Endothelial cell of umbilical vein (primary cell): ENCODE results near the gene WDFY2. TPM values are rescaled to one million over a fixed set of nuclear protein-coding genes. Genes with fewer than 3 reads are reported as not detected.

ENCODE experiments used
- BruUV-seq: library from RNA; stranded (reverse); fragments of 400-500 nt; replicated peaks from 2 replicates; lab custom pipeline; 2021; lab: Mats Ljungman, UMichigan
- CTCF ChIA-PET: fragments of 300-600, 350-600 bp; sonication (Branson Sonifier 250); formaldehyde crosslinking; loops from one replicate; lab custom pipeline; 2021; ENCODE audit warnings: antibody characterized with exemption, inconsistent platforms; lab: Charles Lee
- POLR2A ChIA-PET: fragments of 300-600, 350-600 bp; sonication (Branson Sonifier 250); formaldehyde crosslinking; loops from one replicate; lab custom pipeline; 2021; ENCODE audit warnings: antibody characterized with exemption, inconsistent platforms; lab: Charles Lee
- DNase-seq: peaks from one replicate; pipeline ENCODE4 v3.0.0-alpha.2; 2011; ENCODE audit warnings: low read depth, low spot score
- FAIRE-seq: peaks from 2 replicates; lab custom pipeline; 2011; peaks lifted over from hg19 to GRCh38; lab: Jason Lieb, UNC
- H2AFZ ChIP-seq: 2 replicates; pipeline ENCODE4 v1.6.0; 2012; ENCODE audit warnings: low read depth, low read length, control low read depth, inconsistent platforms
- H3K27ac ChIP-seq: 2 replicates; pipeline ENCODE4 v1.5.1; 2011; ENCODE audit warnings: low read depth, mild to moderate bottlenecking, control low read depth, low read length, moderate library complexity; ENCODE audit not compliant: insufficient read depth
- H3K27me3 ChIP-seq, 2 experiments: 2 replicates each; pipeline versions ENCODE4 v1.6.0 to v1.6.1; 2011; ENCODE audit warnings: low read length in 2 of 2, mixed read lengths in 1 of 2; ENCODE audit not compliant: control insufficient read depth in 2 of 2, insufficient read depth in 2 of 2
- H3K36me3 ChIP-seq, 2 experiments: 2 replicates in 1 of 2; 3 replicates in 1 of 2; pipeline ENCODE4 v1.5.1; 2011; ENCODE audit warnings: low read length in 2 of 2, mild to moderate bottlenecking in 1 of 2, moderate library complexity in 1 of 2; ENCODE audit not compliant: control insufficient read depth in 2 of 2, insufficient read depth in 2 of 2; ENCODE audit errors: extremely low read depth in 1 of 2
- H3K4me1 ChIP-seq: 3 replicates; pipeline ENCODE4 v1.5.1; 2011; ENCODE audit warnings: mild to moderate bottlenecking, low read length; ENCODE audit not compliant: control insufficient read depth, insufficient read depth; ENCODE audit errors: extremely low read depth
- H3K4me2 ChIP-seq: 2 replicates; pipeline ENCODE4 v1.6.1; 2011; ENCODE audit warnings: low read length, control low read depth, mixed read lengths; ENCODE audit not compliant: insufficient read depth
- H3K4me3 ChIP-seq, 3 experiments: fragments of 200-600 bp in 1 of 3; sonication (generic), shearing (Covaris generic) in 1 of 3; replicated peaks in 1 of 3; 2 replicates each; pipeline ENCODE4 v1.5.1; 2011 to 2016; ENCODE audit warnings: control low read depth in 3 of 3, low read length in 3 of 3, mild to moderate bottlenecking in 2 of 3, inconsistent platforms in 1 of 3, low read depth in 1 of 3, moderate library complexity in 1 of 3; ENCODE audit not compliant: insufficient read depth in 1 of 3
- H3K79me2 ChIP-seq: 2 replicates; pipeline ENCODE4 v1.6.0; 2012; ENCODE audit warnings: low read length, inconsistent platforms; ENCODE audit not compliant: control insufficient read depth, insufficient read depth
- H3K9ac ChIP-seq: replicated peaks from 2 replicates; pipeline ENCODE3; 2011; ENCODE audit warnings: low read length, control low read depth; ENCODE audit not compliant: insufficient read depth; ENCODE audit errors: extremely low read depth
- H3K9me1 ChIP-seq: replicated peaks from 3 replicates; pipeline ENCODE4 v1.6.0; 2011; ENCODE audit warnings: mild to moderate bottlenecking, low read length; ENCODE audit not compliant: control insufficient read depth, insufficient read depth; ENCODE audit errors: extremely low read depth
- H3K9me3 ChIP-seq: replicated peaks from 2 replicates; pipeline ENCODE4 v1.5.1; 2012; ENCODE audit warnings: low read length, inconsistent platforms; ENCODE audit not compliant: control insufficient read depth, insufficient read depth
- H4K20me1 ChIP-seq: replicated peaks from 2 replicates; pipeline ENCODE3; 2011; ENCODE audit warnings: mild to moderate bottlenecking, low read length; ENCODE audit not compliant: control insufficient read depth, insufficient read depth; ENCODE audit errors: extremely low read depth
- EZH2 ChIP-seq: IDR thresholded peaks from 2 replicates; pipeline ENCODE4 v1.6.1; 2012; ENCODE audit warnings: borderline replicate concordance, low read depth, mild to moderate bottlenecking, moderate library complexity, low read length, inconsistent platforms; ENCODE audit not compliant: severe bottlenecking
- FOS ChIP-seq: IDR thresholded peaks from 2 replicates; pipeline ENCODE4 v1.6.1; 2011; ENCODE audit warnings: mild to moderate bottlenecking, low read length, moderate library complexity, borderline replicate concordance; ENCODE audit not compliant: insufficient read depth
- GATA2 ChIP-seq: IDR thresholded peaks from 2 replicates; pipeline ENCODE4 v1.7.0; 2011; ENCODE audit warnings: low read depth, mild to moderate bottlenecking, moderate library complexity, mixed read lengths, low read length; ENCODE audit not compliant: insufficient read length, insufficient read depth
- JUN ChIP-seq: IDR thresholded peaks from 2 replicates; pipeline ENCODE4 v1.6.1; 2011; ENCODE audit warnings: borderline replicate concordance, low read depth; ENCODE audit not compliant: insufficient read length, insufficient read depth
- MYC ChIP-seq: IDR thresholded peaks from one replicate; pipeline ENCODE4 v1.6.1; 2011; ENCODE audit warnings: mild to moderate bottlenecking, low read depth, low read length
- POLR2A ChIP-seq: IDR thresholded peaks from 2 replicates; pipeline ENCODE4 v1.6.1; 2012; ENCODE audit warnings: low read depth, mild to moderate bottlenecking, control low read depth, low read length
- POLR2AphosphoS5 ChIP-seq: IDR thresholded peaks from 2 replicates; pipeline ENCODE4 v1.6.1; 2012; ENCODE audit warnings: low read depth, mild to moderate bottlenecking, control low read depth, low read length, moderate library complexity; ENCODE audit not compliant: insufficient read depth
- dilution Hi-C: fragments of 300-500 bp; cut with MboI; formaldehyde crosslinking; loops from one replicate; pipeline ENCODE4 v1.15.0; 2019; ENCODE audit warnings: low sequenced_read_pairs; ENCODE audit not compliant: extremely low pct_ligation_motif_present
- intact Hi-C: fragments of 100-400 bp; cut with micrococcal nuclease; formaldehyde crosslinking; loops from one replicate; pipeline ENCODE4 v1.10.0; 2022
- polyA plus RNA-seq, 4 experiments: library from polyadenylated mRNA; depleted of rRNA in 3 of 4; stranded (reverse) in 3 of 4; unstranded in 1 of 4; fragments of >200 nt; gene quantifications; 2 replicates each; pipeline versions ENCODE4 v1.2.1 to v1.2.3, GENCODE V29; 2011 to 2012; ENCODE audit warnings: missing spikeins in 1 of 4
- total RNA-seq: library from RNA; stranded (reverse); gene quantifications from 2 replicates; pipeline ENCODE4 v1.2.3, GENCODE V29; 2021
- TF ChIP-seq, protein P1 (sequence below): IDR thresholded peaks from 2 replicates; pipeline ENCODE4 v1.6.1; 2011; ENCODE audit not compliant: insufficient read depth, insufficient read length
- TF ChIP-seq, protein P2 (sequence below), 2 donors: IDR thresholded peaks; 1 replicate in 1 of 2; 2 replicates in 1 of 2; pipeline ENCODE4 v1.5.1; 2011; ENCODE audit warnings: low read length in 2 of 2, mild to moderate bottlenecking in 2 of 2, moderate library complexity in 2 of 2, control low read depth in 1 of 2, inconsistent platforms in 1 of 2, low read depth in 1 of 2; ENCODE audit not compliant: insufficient read depth in 1 of 2; ENCODE audit errors: extremely low read depth in 1 of 2

WDFY2 gene
- total and polyA plus RNA-seq, 2 donors (not counting 3 experiments of a cell fraction or from before 2014, with no cell fraction given), result 2.1 to 5.5 TPM

DNA sequence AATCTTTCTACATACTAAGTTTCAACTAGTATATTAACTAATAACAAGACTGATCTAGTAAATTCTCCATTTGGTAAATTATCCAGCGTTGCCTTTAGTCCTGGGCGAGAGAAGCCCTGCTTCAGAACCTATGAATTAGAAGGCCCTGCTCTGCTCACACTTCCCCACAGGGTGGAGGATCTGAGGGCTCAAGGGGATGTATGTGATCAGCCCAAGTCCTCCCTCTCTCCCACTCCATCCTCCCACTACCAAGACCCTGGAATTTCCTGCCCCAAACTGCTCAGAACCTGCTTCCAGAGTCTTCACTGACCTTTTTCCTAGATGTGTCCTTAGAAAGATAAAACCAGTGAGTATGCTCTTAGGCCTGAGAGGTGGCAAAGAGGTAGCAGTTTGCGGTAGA is 91.6 kb downstream of the WDFY2 start:
- no peaks in the 10 kb centered on the region for H3K9me3 ChIP-seq
- no peak overlapping the region for H3K27ac ChIP-seq
- no peaks in the 10 kb centered on the region for H3K36me3 ChIP-seq
- no peaks in the 10 kb centered on the region for H3K9me1 ChIP-seq
- FAIRE-seq, result no peak
- POLR2A ChIA-PET, result no interaction called here
- no peak overlapping the region for H2AFZ ChIP-seq
- no peak overlapping the region for H3K9ac ChIP-seq
- H3K4me3 ChIP-seq, result no peak overlapping the region
- DNase-seq, result no peak
- no peaks in the 10 kb centered on the region for H3K79me2 ChIP-seq
- H3K27me3 ChIP-seq, result no peaks in the 10 kb centered on the region
- TF ChIP-seq MYC (no peak), GATA2 (no peak), FOS (no peak), POLR2AphosphoS5 (no peak), POLR2A (no peak), JUN (no peak), EZH2 (no peak)
- TF ChIP-seq, protein P1, sequence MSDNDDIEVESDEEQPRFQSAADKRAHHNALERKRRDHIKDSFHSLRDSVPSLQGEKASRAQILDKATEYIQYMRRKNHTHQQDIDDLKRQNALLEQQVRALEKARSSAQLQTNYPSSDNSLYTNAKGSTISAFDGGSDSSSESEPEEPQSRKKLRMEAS, result no peak
- TF ChIP-seq, protein P2, sequence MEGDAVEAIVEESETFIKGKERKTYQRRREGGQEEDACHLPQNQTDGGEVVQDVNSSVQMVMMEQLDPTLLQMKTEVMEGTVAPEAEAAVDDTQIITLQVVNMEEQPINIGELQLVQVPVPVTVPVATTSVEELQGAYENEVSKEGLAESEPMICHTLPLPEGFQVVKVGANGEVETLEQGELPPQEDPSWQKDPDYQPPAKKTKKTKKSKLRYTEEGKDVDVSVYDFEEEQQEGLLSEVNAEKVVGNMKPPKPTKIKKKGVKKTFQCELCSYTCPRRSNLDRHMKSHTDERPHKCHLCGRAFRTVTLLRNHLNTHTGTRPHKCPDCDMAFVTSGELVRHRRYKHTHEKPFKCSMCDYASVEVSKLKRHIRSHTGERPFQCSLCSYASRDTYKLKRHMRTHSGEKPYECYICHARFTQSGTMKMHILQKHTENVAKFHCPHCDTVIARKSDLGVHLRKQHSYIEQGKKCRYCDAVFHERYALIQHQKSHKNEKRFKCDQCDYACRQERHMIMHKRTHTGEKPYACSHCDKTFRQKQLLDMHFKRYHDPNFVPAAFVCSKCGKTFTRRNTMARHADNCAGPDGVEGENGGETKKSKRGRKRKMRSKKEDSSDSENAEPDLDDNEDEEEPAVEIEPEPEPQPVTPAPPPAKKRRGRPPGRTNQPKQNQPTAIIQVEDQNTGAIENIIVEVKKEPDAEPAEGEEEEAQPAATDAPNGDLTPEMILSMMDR (IDR thresholded peaks at IDR 0.05; ENCODE audit: extremely low read depth in 1 of 2, insufficient read depth in 1 of 2, low read depth in 1 of 2, low read length in 2 of 2), result no peak
- BruUV-seq, result no TSS peak
- intact Hi-C loops, result no loop called here
- no peaks in the 10 kb centered on the region for H4K20me1 ChIP-seq
- CTCF ChIA-PET, result interaction anchor here (1.0 kb wide), 2 partner anchors 12 to 89 kb away, joined by 3 read pairs; no protein-coding TSS in a partner anchor
- dilution Hi-C loops, result no loop called here
- H3K4me1 ChIP-seq, result peaks cover 9% of the 10 kb centered on the region
- H3K4me2 ChIP-seq, result no peak overlapping the region
